Measurements from ENCODE around the gene SETD3. TPM values are rescaled to one million over a fixed set of nuclear protein-coding genes. Genes with fewer than 3 reads are reported as not detected.

The SETD3 gene
- total RNA-seq, 1 donor from 2014 or later, result 62.8 TPM

DNA sequence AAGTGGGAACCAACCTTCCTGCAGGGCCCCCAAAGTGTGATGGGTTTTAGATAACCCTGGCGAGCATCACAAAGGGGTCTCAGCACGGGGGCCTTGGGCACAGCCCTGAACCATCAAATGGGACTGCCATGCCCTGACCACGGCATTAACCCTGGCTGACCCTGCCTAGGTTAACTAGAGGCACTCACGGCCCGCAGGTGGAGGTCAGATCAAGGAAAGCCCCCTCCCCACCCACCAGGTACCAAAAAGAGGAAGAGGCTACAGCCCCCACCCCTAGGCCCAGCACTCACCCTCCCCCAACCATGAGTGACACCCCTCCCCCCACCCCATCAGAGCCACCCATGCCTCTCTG, 43.0 kb upstream of the SETD3 start:
- no peak for DNase-seq (ENCODE audit: low read depth)
- no peaks in the 10 kb centered on the region for H3K9me3 ChIP-seq (ENCODE audit: insufficient read depth, low read depth, low read length)
- FAIRE-seq, result no peak
- H3K9ac ChIP-seq (ENCODE audit: low read length), result peak overlapping the region; percentile 63
- Mint-ChIP-seq H3K4me1 (ENCODE audit: low read depth, unreplicated experiment) (peaks cover 9% of the 10 kb centered on the region), H3K9me3 (ENCODE audit: unreplicated experiment) (no peaks in the 10 kb centered on the region), H3K36me3 (ENCODE audit: low read depth, unreplicated experiment) (no peaks in the 10 kb centered on the region), H3K4me3 (ENCODE audit: unreplicated experiment) (no peak overlapping the region), H3K27ac (ENCODE audit: unreplicated experiment) (no peak overlapping the region), H3K27me3 (ENCODE audit: low read depth, unreplicated experiment) (no peaks in the 10 kb centered on the region)
- H2AFZ ChIP-seq (ENCODE audit: low read depth, low read length), result peak overlapping the region; percentile 45
- no peaks in the 10 kb centered on the region for H3K27me3 ChIP-seq (ENCODE audit: insufficient read depth, low read length)
- no peaks in the 10 kb centered on the region for H3K36me3 ChIP-seq (ENCODE audit: insufficient read depth, low read length)
- no peak overlapping the region for H3K4me3 ChIP-seq (ENCODE audit: insufficient read depth, low read depth, low read length)
- no peaks in the 10 kb centered on the region for H4K20me1 ChIP-seq (ENCODE audit: insufficient read depth, low read length)
- H3K27ac ChIP-seq (ENCODE audit: low read depth, low read length), result peak overlapping the region; percentile 14
- H3K79me2 ChIP-seq (ENCODE audit: insufficient read depth, low read length), result peaks cover 9% of the 10 kb centered on the region
- peak overlapping the region; percentile 61 for H3K4me2 ChIP-seq (ENCODE audit: low read length)
- TF ChIP-seq CTCF (IDR thresholded peaks at IDR 0.05; ENCODE audit: insufficient read depth, low read depth, low read length) (no peak), EZH2 (IDR thresholded peaks at IDR 0.05; ENCODE audit: insufficient read depth, low read length) (no peak)
- H3K4me1 ChIP-seq (ENCODE audit: insufficient read depth, low read length), result peaks cover 32% of the 10 kb centered on the region

GRCh38 chr14:99522934-99523703, 42.5 kb upstream of the SETD3 start:
- TF ChIP-seq EZH2 (IDR thresholded peaks at IDR 0.05; ENCODE audit: insufficient read depth, low read length) (no peak), CTCF (IDR thresholded peaks at IDR 0.05; ENCODE audit: insufficient read depth, low read depth, low read length) (no peak)
- no peak for FAIRE-seq
- peak; percentile 36 for DNase-seq (ENCODE audit: low read depth)
- Mint-ChIP-seq H3K27me3 (ENCODE audit: low read depth, unreplicated experiment) (no peaks in the 10 kb centered on the region), H3K27ac (ENCODE audit: unreplicated experiment) (no peak overlapping the region), H3K36me3 (ENCODE audit: low read depth, unreplicated experiment) (no peaks in the 10 kb centered on the region), H3K4me1 (ENCODE audit: low read depth, unreplicated experiment) (peaks cover 9% of the 10 kb centered on the region), H3K9me3 (ENCODE audit: unreplicated experiment) (no peaks in the 10 kb centered on the region), H3K4me3 (ENCODE audit: unreplicated experiment) (no peak overlapping the region)
- H3K4me1 ChIP-seq (ENCODE audit: insufficient read depth, low read length), result peaks cover 32% of the 10 kb centered on the region
- no peaks in the 10 kb centered on the region for H3K9me3 ChIP-seq (ENCODE audit: insufficient read depth, low read depth, low read length)
- no peaks in the 10 kb centered on the region for H3K36me3 ChIP-seq (ENCODE audit: insufficient read depth, low read length)
- H3K9ac ChIP-seq (ENCODE audit: low read length), result peak overlapping the region; percentile 63
- H3K4me3 ChIP-seq (ENCODE audit: insufficient read depth, low read depth, low read length), result no peak overlapping the region
- peak overlapping the region; percentile 61 for H3K4me2 ChIP-seq (ENCODE audit: low read length)
- no peaks in the 10 kb centered on the region for H4K20me1 ChIP-seq (ENCODE audit: insufficient read depth, low read length)
- H3K27ac ChIP-seq (ENCODE audit: low read depth, low read length), result peak overlapping the region; percentile 40
- no peaks in the 10 kb centered on the region for H3K27me3 ChIP-seq (ENCODE audit: insufficient read depth, low read length)
- peaks cover 10% of the 10 kb centered on the region for H3K79me2 ChIP-seq (ENCODE audit: insufficient read depth, low read length)
- peak overlapping the region; percentile 45 for H2AFZ ChIP-seq (ENCODE audit: low read depth, low read length)

DNA sequence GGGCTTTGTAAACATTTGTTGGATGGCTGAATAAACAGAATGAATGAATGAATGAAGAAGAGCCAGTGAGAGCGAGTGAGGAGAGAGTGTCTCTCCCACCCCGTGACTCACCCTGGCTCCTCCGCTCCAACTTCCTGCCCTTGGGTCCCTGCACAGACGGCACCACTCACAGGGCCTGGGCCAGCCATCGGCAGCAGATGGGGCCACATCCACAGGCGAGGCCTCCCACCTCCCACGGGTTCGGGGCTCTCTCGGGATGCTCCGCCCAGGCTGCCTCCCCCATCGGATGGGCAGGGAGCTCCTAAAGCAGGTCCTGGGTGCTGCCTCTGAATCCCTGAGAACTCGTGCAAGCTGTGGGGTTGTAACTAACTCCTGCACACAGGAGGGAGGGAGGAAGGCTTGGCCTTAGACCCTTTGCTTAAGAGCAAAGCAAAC, 41.8 kb upstream of the SETD3 start:
- H3K4me3 ChIP-seq (ENCODE audit: insufficient read depth, low read depth, low read length), result no peak overlapping the region
- no peak overlapping the region for H3K4me3 Mint-ChIP-seq (ENCODE audit: unreplicated experiment)
- no peaks in the 10 kb centered on the region for H3K9me3 ChIP-seq (ENCODE audit: insufficient read depth, low read depth, low read length)
- TF ChIP-seq EZH2 (IDR thresholded peaks at IDR 0.05; ENCODE audit: insufficient read depth, low read length), result no peak
- TF ChIP-seq CTCF (IDR thresholded peaks at IDR 0.05; ENCODE audit: insufficient read depth, low read depth, low read length), result no peak
- peaks cover 9% of the 10 kb centered on the region for H3K4me1 Mint-ChIP-seq (ENCODE audit: low read depth, unreplicated experiment)
- H2AFZ ChIP-seq (ENCODE audit: low read depth, low read length), result peak overlapping the region; percentile 9
- H3K4me1 ChIP-seq (ENCODE audit: insufficient read depth, low read length), result peaks cover 32% of the 10 kb centered on the region
- H3K27me3 ChIP-seq (ENCODE audit: insufficient read depth, low read length), result no peaks in the 10 kb centered on the region
- H3K27ac ChIP-seq (ENCODE audit: low read depth, low read length), result peak overlapping the region; percentile 40
- H4K20me1 ChIP-seq (ENCODE audit: insufficient read depth, low read length), result peaks cover 4% of the 10 kb centered on the region
- no peaks in the 10 kb centered on the region for H3K36me3 ChIP-seq (ENCODE audit: insufficient read depth, low read length)
- no peak overlapping the region for H3K27ac Mint-ChIP-seq (ENCODE audit: unreplicated experiment)
- H3K9me3 Mint-ChIP-seq (ENCODE audit: unreplicated experiment), result no peaks in the 10 kb centered on the region
- DNase-seq (ENCODE audit: low read depth), result peak; percentile 60
- peaks cover 14% of the 10 kb centered on the region for H3K79me2 ChIP-seq (ENCODE audit: insufficient read depth, low read length)
- H3K27me3 Mint-ChIP-seq (ENCODE audit: low read depth, unreplicated experiment), result no peaks in the 10 kb centered on the region
- H3K36me3 Mint-ChIP-seq (ENCODE audit: low read depth, unreplicated experiment), result no peaks in the 10 kb centered on the region
- peak overlapping the region; percentile 61 for H3K4me2 ChIP-seq (ENCODE audit: low read length)
- peak; percentile 90 for FAIRE-seq
- H3K9ac ChIP-seq (ENCODE audit: low read length), result peak overlapping the region; percentile 63
